ENCODE measurements around the gene CD247. TPM values are rescaled to one million over a fixed set of nuclear protein-coding genes. Genes with fewer than 3 reads are reported as not detected.

Gene CD247
- total and polyA plus RNA-seq, 9 of the 15 experiments (the other 6 are each of a cell fraction or from before 2014, with no cell fraction given): 0.08 to 0.42 (median 0.28) TPM; not detected in 5

- TF ChIP-seq CREB5 (CRISPR knock-in tag; IDR thresholded peaks at IDR 0.05) (no peak), BCLAF1 (IDR thresholded peaks at IDR 0.05; ENCODE audit: borderline replicate concordance in 1 of 2, control insufficient read depth in 1 of 2, low read depth in 2 of 2, low read length in 1 of 2) (no peak), DEAF1 (CRISPR knock-in tag; IDR thresholded peaks at IDR 0.05) (no peak), NKRF (IDR thresholded peaks at IDR 0.05; ENCODE audit: borderline replicate concordance) (peak; percentile 78; the same call in 1 of the 2 replicates), E2F1 (CRISPR knock-in tag; IDR thresholded peaks at IDR 0.05) (no peak), ZNF512 (tag; IDR thresholded peaks at IDR 0.05) (no peak), ZKSCAN3 (CRISPR knock-in tag; IDR thresholded peaks at IDR 0.05) (no peak), SMARCB1 (IDR thresholded peaks at IDR 0.05; ENCODE audit: insufficient read length, low read depth) (no peak), GATAD2A (IDR thresholded peaks at IDR 0.05) (no peak), HMG20B (CRISPR knock-in tag; IDR thresholded peaks at IDR 0.05) (no peak), SUPT5H (IDR thresholded peaks at IDR 0.05) (no peak), ATF3 (IDR thresholded peaks at IDR 0.05) (peak; percentile 94), ATF3 (CRISPR knock-in tag; conservative IDR thresholded peaks at IDR 0.05) (0 out of 2 replicates have a peak, but pooled peaks have one; percentile 62), RBBP5 (IDR thresholded peaks at IDR 0.05; ENCODE audit: borderline replicate concordance, insufficient read depth, low read length, poor library complexity, severe bottlenecking) (no peak), CBX5 (IDR thresholded peaks at IDR 0.05; ENCODE audit: borderline replicate concordance, low read depth) (no peak), FUS (optimal IDR thresholded peaks at IDR 0.05; ENCODE audit: low read depth, low read length) (no peak)
Measured at GRCh38 chr1:167524651-167525050, 6.3 kb upstream of the CD247 start (continued).
